AG04449 (cell line): Measurements from ENCODE around the gene VWDE.

Experiments
- CTCF ChIA-PET: fragments of 350-600 bp; formaldehyde crosslinking; extraction: SDS; loops from one replicate; lab custom pipeline; 2021; ENCODE audit warnings: antibody characterized with exemption; lab: Yijun Ruan, JAX
- POLR2A ChIA-PET: fragments of 400-600, 350-600 bp; formaldehyde crosslinking; extraction: SDS; loops from one replicate; lab custom pipeline; 2020; ENCODE audit warnings: antibody characterized with exemption, inconsistent platforms; lab: Yijun Ruan, JAX
- DNase-seq: peaks from one replicate; pipeline ENCODE4 v3.0.0-alpha.2; 2010; ENCODE audit warnings: low read depth, low spot score
- H3K4me3 ChIP-seq: 2 replicates; pipeline ENCODE4 v1.5.1; 2011; ENCODE audit warnings: low read depth, mild to moderate bottlenecking, control low read depth, low read length
- CTCF ChIP-seq: IDR thresholded peaks from one replicate; pipeline ENCODE4 v1.5.1; 2011; ENCODE audit warnings: mild to moderate bottlenecking, moderate library complexity, low read length, control low read depth, inconsistent platforms; ENCODE audit not compliant: insufficient read depth; ENCODE audit errors: missing control alignments

VWDE gene

GRCh38 chr7:12436126-12436525, 32.5 kb upstream of the VWDE start:
- no peak for TF ChIP-seq CTCF
- DNase-seq = no peak
- ChIA-PET POLR2A (no interaction called here), CTCF (interaction anchor here (1.2 to 3.9 kb wide), 3 partner anchors 22 to 59 kb away, joined by 3 to 22 read pairs (median 4); no protein-coding TSS in a partner anchor)
- no peak overlapping the region for H3K4me3 ChIP-seq

DNA sequence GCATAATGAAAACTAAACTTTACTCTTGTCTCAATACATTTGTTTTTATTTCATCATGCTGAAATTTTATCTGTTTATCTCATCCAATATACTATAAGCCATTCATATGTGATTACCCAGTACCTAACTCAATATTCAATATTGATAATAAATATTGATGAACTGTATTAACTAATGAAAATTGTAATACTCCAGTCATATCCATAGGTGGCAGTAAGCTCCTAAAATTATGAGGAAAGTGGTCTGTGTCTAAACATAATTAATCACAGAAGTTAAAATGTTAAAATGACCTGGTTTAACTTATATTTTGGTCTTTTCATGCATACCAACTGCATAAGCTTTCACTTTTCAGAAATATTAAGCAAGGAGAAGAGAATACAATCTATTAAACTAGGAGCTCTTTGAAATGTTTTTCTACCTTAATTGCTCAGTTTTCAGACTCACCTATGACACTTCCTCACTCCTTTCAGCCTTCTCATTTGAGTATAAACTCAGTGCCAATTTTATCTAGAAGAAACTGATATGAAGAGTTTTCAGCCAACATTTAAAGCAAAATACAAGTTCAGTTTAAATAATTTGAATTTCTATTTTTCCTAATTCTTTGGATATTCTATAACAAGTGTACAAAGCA, 30.5 kb upstream of the VWDE start:
- no peak for TF ChIP-seq CTCF
- DNase-seq = no peak
- CTCF ChIA-PET = interaction anchor here (0.8 to 1.5 kb wide), 9 partner anchors 9 to 91 kb away, joined by 3 to 13 read pairs (median 4); no protein-coding TSS in a partner anchor
- POLR2A ChIA-PET = no interaction called here
- no peak overlapping the region for H3K4me3 ChIP-seq

GRCh38 chr7:12431886-12432556, 28.4 kb upstream of the VWDE start:
- ChIA-PET CTCF (no interaction called here), POLR2A (no interaction called here)
- no peak overlapping the region for H3K4me3 ChIP-seq
- no peak for TF ChIP-seq CTCF
- no peak for DNase-seq

- POLR2A ChIA-PET = no interaction called here
- H3K4me3 ChIP-seq = no peak overlapping the region
- CTCF ChIA-PET = no interaction called here
- no peak for DNase-seq
- no peak for TF ChIP-seq CTCF
Observed at GRCh38 chr7:12425311-12425710, 21.6 kb upstream of the VWDE start.

DNA sequence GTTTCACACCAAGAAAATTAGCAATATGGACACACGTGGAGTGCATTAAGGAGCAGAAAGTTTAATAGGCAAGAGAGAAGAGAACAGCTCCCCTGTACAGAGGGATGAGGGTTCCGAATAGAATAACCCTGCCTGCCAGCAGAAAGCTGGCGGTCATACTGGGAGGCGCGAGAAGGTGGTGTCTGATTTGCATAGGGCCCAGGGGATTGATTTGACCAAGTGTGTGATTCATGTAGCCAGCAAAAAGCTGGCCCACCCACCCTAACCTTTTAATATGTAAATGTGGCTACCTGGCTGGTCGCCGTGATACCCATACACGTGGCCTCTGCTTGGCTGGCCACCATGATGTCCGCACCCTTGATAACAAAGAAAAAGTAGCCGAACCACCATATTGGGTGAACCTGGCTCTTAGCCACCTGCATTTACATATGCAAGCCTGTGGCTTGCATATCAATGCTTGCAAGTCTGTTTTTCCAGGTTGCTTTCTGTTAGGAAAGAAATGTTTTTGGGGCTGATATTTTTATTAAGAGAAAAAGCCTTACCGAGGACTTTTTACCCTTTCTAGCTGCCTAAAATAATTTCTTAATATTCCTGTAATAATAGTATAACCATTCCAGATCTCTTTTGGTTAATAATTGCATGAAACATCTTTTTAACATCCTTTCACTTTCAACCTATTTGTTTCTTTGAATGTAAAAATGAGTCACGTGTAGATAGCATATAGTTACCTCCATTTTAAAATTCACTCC, 20.5 kb upstream of the VWDE start:
- ChIA-PET CTCF (no interaction called here), POLR2A (no interaction called here)
- no peak for TF ChIP-seq CTCF
- DNase-seq = no peak
- 0 out of 2 replicates have a peak overlapping the region, but pooled peaks have one; percentile 15 for H3K4me3 ChIP-seq
